ENCODE measurements around the gene CIB1. TPM values are rescaled to one million over a fixed set of nuclear protein-coding genes. Genes with fewer than 3 reads are reported as not detected.

CIB1 gene
- polyA plus RNA-seq, 1 experiment: 40.4 TPM

GRCh38 chr15:90209591-90209990 is 24.1 kb downstream of the CIB1 start:
- ChIA-PET POLR2A (no interaction called here), CTCF (interaction anchor here (1.9 kb wide), 1 partner anchor 12 kb away, joined by 12 read pairs; no protein-coding TSS in a partner anchor)
- no peak for TF ChIP-seq CTCF (IDR thresholded peaks at IDR 0.05; ENCODE audit: low read depth, low read length)
- no peaks in the 10 kb centered on the region for H3K9me3 ChIP-seq (ENCODE audit: control insufficient read depth, insufficient read depth, low read length)
- DNase-seq (ENCODE audit: low read depth, low spot score): no peak
- no peak overlapping the region for H3K27ac ChIP-seq (ENCODE audit: low read depth, low read length)
- H3K27me3 ChIP-seq (ENCODE audit: control insufficient read depth, insufficient read depth, low read length): no peaks in the 10 kb centered on the region
- H3K4me3 ChIP-seq (ENCODE audit: low read depth, low read length): no peak overlapping the region

- no peaks in the 10 kb centered on the region for H3K27me3 ChIP-seq (ENCODE audit: control insufficient read depth, insufficient read depth, low read length)
- TF ChIP-seq CTCF (IDR thresholded peaks at IDR 0.05; ENCODE audit: low read depth, low read length): no peak
- no peak overlapping the region for H3K4me3 ChIP-seq (ENCODE audit: low read depth, low read length)
- POLR2A ChIA-PET: no interaction called here
- CTCF ChIA-PET: interaction anchor here (1.6 to 1.9 kb wide), 2 partner anchors 13 to 25 kb away, joined by 3 to 12 read pairs; partner anchors contain the start of genes CIB1 and GDPGP1
- no peak for DNase-seq (ENCODE audit: low read depth, low spot score)
- no peaks in the 10 kb centered on the region for H3K9me3 ChIP-seq (ENCODE audit: control insufficient read depth, insufficient read depth, low read length)
- no peak overlapping the region for H3K27ac ChIP-seq (ENCODE audit: low read depth, low read length)
Measured at GRCh38 chr15:90208356-90208755, 25.4 kb downstream of the CIB1 start.

- no peaks in the 10 kb centered on the region; the same call in 1 of the 2 replicates for H3K9me3 ChIP-seq (ENCODE audit: control insufficient read depth, insufficient read depth, low read length)
- ChIA-PET POLR2A (no interaction called here), CTCF (interaction anchor here (1.6 kb wide), 1 partner anchor 26 kb away, joined by 3 read pairs; the partner anchor contains the start of genes CIB1 and GDPGP1)
- no peak for TF ChIP-seq CTCF (IDR thresholded peaks at IDR 0.05; ENCODE audit: low read depth, low read length)
- H3K27ac ChIP-seq (ENCODE audit: low read depth, low read length): no peak overlapping the region
- H3K27me3 ChIP-seq (ENCODE audit: control insufficient read depth, insufficient read depth, low read length): no peaks in the 10 kb centered on the region
- no peak for DNase-seq (ENCODE audit: low read depth, low spot score)
- H3K4me3 ChIP-seq (ENCODE audit: low read depth, low read length): no peak overlapping the region
Measured at GRCh38 chr15:90207252-90207651, 26.5 kb downstream of the CIB1 start.

GRCh38 chr15:90205886-90206285 is 27.9 kb downstream of the CIB1 start:
- DNase-seq (ENCODE audit: low read depth, low spot score): no peak
- ChIA-PET POLR2A (interaction anchor here (1.0 kb wide), 1 partner anchor 14 kb away, joined by 3 read pairs; no protein-coding TSS in a partner anchor), CTCF (interaction anchor here (3.9 kb wide), 1 partner anchor 16 kb away, joined by 17 read pairs; no protein-coding TSS in a partner anchor)
- Histone ChIP-seq H3K27ac (ENCODE audit: low read depth, low read length) (no peak overlapping the region), H3K9me3 (ENCODE audit: control insufficient read depth, insufficient read depth, low read length) (no peaks in the 10 kb centered on the region; the same call in 1 of the 2 replicates), H3K4me3 (ENCODE audit: low read depth, low read length) (no peak overlapping the region), H3K27me3 (ENCODE audit: control insufficient read depth, insufficient read depth, low read length) (no peaks in the 10 kb centered on the region)
- no peak for TF ChIP-seq CTCF (IDR thresholded peaks at IDR 0.05; ENCODE audit: low read depth, low read length)

GRCh38 chr15:90205050-90205848 is 28.5 kb downstream of the CIB1 start:
- Histone ChIP-seq H3K9me3 (ENCODE audit: control insufficient read depth, insufficient read depth, low read length) (no peaks in the 10 kb centered on the region; the same call in 1 of the 2 replicates), H3K27me3 (ENCODE audit: control insufficient read depth, insufficient read depth, low read length) (no peaks in the 10 kb centered on the region), H3K27ac (ENCODE audit: low read depth, low read length) (no peak overlapping the region), H3K4me3 (ENCODE audit: low read depth, low read length) (no peak overlapping the region)
- TF ChIP-seq CTCF (IDR thresholded peaks at IDR 0.05; ENCODE audit: low read depth, low read length): no peak
- ChIA-PET POLR2A (interaction anchor here (1.0 kb wide), 1 partner anchor 13 kb away, joined by 3 read pairs; no protein-coding TSS in a partner anchor), CTCF (interaction anchor here (0.7 to 3.9 kb wide), 2 partner anchors 9 to 16 kb away, joined by 3 to 17 read pairs; no protein-coding TSS in a partner anchor)
- no peak for DNase-seq (ENCODE audit: low read depth, low spot score)

All from AG04450 (cell line).